ENCODE data around the gene OSTC.

The OSTC gene

GRCh38 chr4:108674356-108674977 is 24.1 kb downstream of the OSTC start:
- H3K9ac ChIP-seq (ENCODE audit: low read length), result no peak overlapping the region
- H3K27me3 ChIP-seq (ENCODE audit: control insufficient read depth, insufficient read depth, low read length), result no peaks in the 10 kb centered on the region
- no peak overlapping the region for H3K27ac ChIP-seq (ENCODE audit: low read depth, low read length)
- no peak overlapping the region for H3K4me3 ChIP-seq (ENCODE audit: low read length)
- no peaks in the 10 kb centered on the region for H3K4me1 ChIP-seq (ENCODE audit: control insufficient read depth, insufficient read depth, low read length)
- no peaks in the 10 kb centered on the region for H3K36me3 ChIP-seq (ENCODE audit: control insufficient read depth, insufficient read depth, low read length)

GRCh38 chr4:108681321-108681809 is 31.0 kb downstream of the OSTC start:
- no peaks in the 10 kb centered on the region for H3K36me3 ChIP-seq (ENCODE audit: control insufficient read depth, insufficient read depth, low read length)

GRCh38 chr4:108683479-108683878 is 33.1 kb downstream of the OSTC start:
- H3K27ac ChIP-seq (ENCODE audit: low read depth, low read length), result no peak overlapping the region

More at GRCh38 chr4:108681321-108681809, 31.0 kb downstream of the OSTC start:
- Histone ChIP-seq H3K4me1 (ENCODE audit: control insufficient read depth, insufficient read depth, low read length) (no peaks in the 10 kb centered on the region), H3K27ac (ENCODE audit: low read depth, low read length) (no peak overlapping the region), H3K9ac (ENCODE audit: low read length) (no peak overlapping the region), H3K27me3 (ENCODE audit: control insufficient read depth, insufficient read depth, low read length) (no peaks in the 10 kb centered on the region), H3K4me3 (ENCODE audit: low read length) (no peak overlapping the region)

GRCh38 chr4:108685036-108685686 is 34.8 kb downstream of the OSTC start:
- H3K27me3 ChIP-seq (ENCODE audit: control insufficient read depth, insufficient read depth, low read length), result no peaks in the 10 kb centered on the region
- H3K9ac ChIP-seq (ENCODE audit: low read length), result no peak overlapping the region
- no peak overlapping the region for H3K4me3 ChIP-seq (ENCODE audit: low read length)

More at GRCh38 chr4:108683479-108683878, 33.1 kb downstream of the OSTC start:
- no peaks in the 10 kb centered on the region for H3K4me1 ChIP-seq (ENCODE audit: control insufficient read depth, insufficient read depth, low read length)
- no peaks in the 10 kb centered on the region for H3K36me3 ChIP-seq (ENCODE audit: control insufficient read depth, insufficient read depth, low read length)
- no peak overlapping the region for H3K4me3 ChIP-seq (ENCODE audit: low read length)
- H3K27me3 ChIP-seq (ENCODE audit: control insufficient read depth, insufficient read depth, low read length), result no peaks in the 10 kb centered on the region
- no peak overlapping the region for H3K9ac ChIP-seq (ENCODE audit: low read length)

GRCh38 chr4:108690738-108691137 is 40.3 kb downstream of the OSTC start:
- no peaks in the 10 kb centered on the region for H3K36me3 ChIP-seq (ENCODE audit: control insufficient read depth, insufficient read depth, low read length)
- H3K4me3 ChIP-seq (ENCODE audit: low read length), result no peak overlapping the region
- H3K9ac ChIP-seq (ENCODE audit: low read length), result no peak overlapping the region
- no peak overlapping the region for H3K27ac ChIP-seq (ENCODE audit: low read depth, low read length)
- H3K27me3 ChIP-seq (ENCODE audit: control insufficient read depth, insufficient read depth, low read length), result no peaks in the 10 kb centered on the region
- H3K4me1 ChIP-seq (ENCODE audit: control insufficient read depth, insufficient read depth, low read length), result no peaks in the 10 kb centered on the region

More at GRCh38 chr4:108685036-108685686, 34.8 kb downstream of the OSTC start:
- no peaks in the 10 kb centered on the region for H3K36me3 ChIP-seq (ENCODE audit: control insufficient read depth, insufficient read depth, low read length)
- no peaks in the 10 kb centered on the region for H3K4me1 ChIP-seq (ENCODE audit: control insufficient read depth, insufficient read depth, low read length)
- no peak overlapping the region for H3K27ac ChIP-seq (ENCODE audit: low read depth, low read length)

GRCh38 chr4:108693211-108693610 is 42.8 kb downstream of the OSTC start:
- Histone ChIP-seq H3K9ac (ENCODE audit: low read length) (no peak overlapping the region), H3K27me3 (ENCODE audit: control insufficient read depth, insufficient read depth, low read length) (no peaks in the 10 kb centered on the region), H3K36me3 (ENCODE audit: control insufficient read depth, insufficient read depth, low read length) (no peaks in the 10 kb centered on the region), H3K4me3 (ENCODE audit: low read length) (no peak overlapping the region), H3K27ac (ENCODE audit: low read depth, low read length) (no peak overlapping the region), H3K4me1 (ENCODE audit: control insufficient read depth, insufficient read depth, low read length) (no peaks in the 10 kb centered on the region)

GRCh38 chr4:108693819-108694218 is 43.4 kb downstream of the OSTC start:
- no peak overlapping the region for H3K9ac ChIP-seq (ENCODE audit: low read length)
- no peaks in the 10 kb centered on the region for H3K4me1 ChIP-seq (ENCODE audit: control insufficient read depth, insufficient read depth, low read length)
- H3K36me3 ChIP-seq (ENCODE audit: control insufficient read depth, insufficient read depth, low read length), result no peaks in the 10 kb centered on the region
- no peak overlapping the region for H3K4me3 ChIP-seq (ENCODE audit: low read length)
- no peak overlapping the region for H3K27ac ChIP-seq (ENCODE audit: low read depth, low read length)
- H3K27me3 ChIP-seq (ENCODE audit: control insufficient read depth, insufficient read depth, low read length), result no peaks in the 10 kb centered on the region

GRCh38 chr4:108694423-108694822 is 44.0 kb downstream of the OSTC start:
- Histone ChIP-seq H3K36me3 (ENCODE audit: control insufficient read depth, insufficient read depth, low read length) (no peaks in the 10 kb centered on the region), H3K27ac (ENCODE audit: low read depth, low read length) (no peak overlapping the region), H3K9ac (ENCODE audit: low read length) (no peak overlapping the region), H3K4me1 (ENCODE audit: control insufficient read depth, insufficient read depth, low read length) (no peaks in the 10 kb centered on the region), H3K4me3 (ENCODE audit: low read length) (no peak overlapping the region), H3K27me3 (ENCODE audit: control insufficient read depth, insufficient read depth, low read length) (no peaks in the 10 kb centered on the region)

GRCh38 chr4:108695062-108695461 is 44.7 kb downstream of the OSTC start:
- Histone ChIP-seq H3K4me3 (ENCODE audit: low read length) (no peak overlapping the region), H3K27ac (ENCODE audit: low read depth, low read length) (no peak overlapping the region), H3K4me1 (ENCODE audit: control insufficient read depth, insufficient read depth, low read length) (no peaks in the 10 kb centered on the region), H3K9ac (ENCODE audit: low read length) (no peak overlapping the region), H3K36me3 (ENCODE audit: control insufficient read depth, insufficient read depth, low read length) (no peaks in the 10 kb centered on the region), H3K27me3 (ENCODE audit: control insufficient read depth, insufficient read depth, low read length) (no peaks in the 10 kb centered on the region)

GRCh38 chr4:108696160-108696559 is 45.8 kb downstream of the OSTC start:
- no peaks in the 10 kb centered on the region for H3K27me3 ChIP-seq (ENCODE audit: control insufficient read depth, insufficient read depth, low read length)

GRCh38 chr4:108700081-108700757 is 49.8 kb downstream of the OSTC start:
- Histone ChIP-seq H3K4me1 (ENCODE audit: control insufficient read depth, insufficient read depth, low read length) (no peaks in the 10 kb centered on the region), H3K4me3 (ENCODE audit: low read length) (no peak overlapping the region), H3K9ac (ENCODE audit: low read length) (no peak overlapping the region), H3K27ac (ENCODE audit: low read depth, low read length) (no peak overlapping the region), H3K27me3 (ENCODE audit: control insufficient read depth, insufficient read depth, low read length) (no peaks in the 10 kb centered on the region), H3K36me3 (ENCODE audit: control insufficient read depth, insufficient read depth, low read length) (no peaks in the 10 kb centered on the region)

More at GRCh38 chr4:108696160-108696559, 45.8 kb downstream of the OSTC start:
- Histone ChIP-seq H3K27ac (ENCODE audit: low read depth, low read length) (no peak overlapping the region), H3K36me3 (ENCODE audit: control insufficient read depth, insufficient read depth, low read length) (no peaks in the 10 kb centered on the region), H3K9ac (ENCODE audit: low read length) (no peak overlapping the region), H3K4me1 (ENCODE audit: control insufficient read depth, insufficient read depth, low read length) (no peaks in the 10 kb centered on the region), H3K4me3 (ENCODE audit: low read length) (no peak overlapping the region)

- no peak overlapping the region for H3K27ac ChIP-seq (ENCODE audit: low read depth, low read length)
- no peak overlapping the region for H3K9ac ChIP-seq (ENCODE audit: low read length)
- H3K4me3 ChIP-seq (ENCODE audit: low read length), result no peak overlapping the region
- H3K27me3 ChIP-seq (ENCODE audit: control insufficient read depth, insufficient read depth, low read length), result no peaks in the 10 kb centered on the region
- no peaks in the 10 kb centered on the region for H3K36me3 ChIP-seq (ENCODE audit: control insufficient read depth, insufficient read depth, low read length)
- no peaks in the 10 kb centered on the region for H3K4me1 ChIP-seq (ENCODE audit: control insufficient read depth, insufficient read depth, low read length)
Observed at GRCh38 chr4:108702960-108703359, 52.6 kb downstream of the OSTC start.

Measured in rectal smooth muscle tissue (tissue), 1 donor.